Spleen (tissue), 11 donors: ENCODE results near the gene KCTD13. TPM values are rescaled to one million over a fixed set of nuclear protein-coding genes. Genes with fewer than 3 reads are reported as not detected.
"Not testable (repeated sequence)": the region's sequence is repeated elsewhere in the genome, so short reads cannot be mapped to it uniquely, and the experiment has no call there.

Source experiments
- DNase-seq: peaks from one replicate; pipeline ENCODE4 v3.0.0-alpha.2; 2020
- H3K27ac ChIP-seq, 8 donors: fragments of 200-600 bp; sonication (generic) in 7 of 8; 1 replicate in 4 of 8; 2 replicates in 4 of 8; pipeline versions ENCODE4 v1.5.0 to v1.8.0; 2016 to 2021; ENCODE audit warnings: inconsistent platforms in 4 of 8, mild to moderate bottlenecking in 4 of 8, moderate library complexity in 1 of 8
- H3K27me3 ChIP-seq, 7 donors: fragments of 200-600 bp; sonication (generic) in 6 of 7; replicated peaks in 1 of 7; 1 replicate in 4 of 7; 2 replicates in 3 of 7; pipeline versions ENCODE4 v1.5.0 to v1.8.0; 2016 to 2021; ENCODE audit warnings: inconsistent platforms in 3 of 7, mild to moderate bottlenecking in 1 of 7
- H3K36me3 ChIP-seq, 6 donors: fragments of 200-600 bp; sonication (generic) in 5 of 6; 1 replicate in 4 of 6; 2 replicates in 2 of 6; pipeline versions ENCODE4 v1.5.0 to v1.8.0; 2016 to 2021; ENCODE audit warnings: inconsistent platforms in 2 of 6
- H3K4me1 ChIP-seq, 6 donors: fragments of 200-600 bp; sonication (generic) in 5 of 6; 1 replicate in 3 of 6; 2 replicates in 3 of 6; pipeline versions ENCODE4 v1.5.0 to v1.8.0; 2016 to 2021; ENCODE audit warnings: inconsistent platforms in 3 of 6
- H3K4me3 ChIP-seq, 8 donors: fragments of 200-600 bp; sonication (generic) in 7 of 8; 1 replicate in 4 of 8; 2 replicates in 4 of 8; pipeline versions ENCODE4 v1.5.0 to v1.8.0; 2016 to 2021; ENCODE audit warnings: inconsistent platforms in 4 of 8, mild to moderate bottlenecking in 4 of 8, moderate library complexity in 2 of 8
- H3K9me3 ChIP-seq, 8 donors: fragments of 200-600 bp; sonication (generic) in 7 of 8; 1 replicate in 4 of 8; 2 replicates in 4 of 8; pipeline versions ENCODE4 v1.5.0 to v1.8.0; 2016 to 2021; ENCODE audit warnings: inconsistent platforms in 4 of 8
- POLR2A ChIP-seq, 3 donors: fragments of 450-650 bp; IDR thresholded peaks; one replicate each; pipeline ENCODE4 v1.5.1; 2017; ENCODE audit warnings: antibody characterized with exemption in 3 of 3, mild to moderate bottlenecking in 1 of 3
- POLR2AphosphoS5 ChIP-seq, 3 donors: sonication (generic); formaldehyde crosslinking; IDR thresholded peaks; one replicate each; pipeline ENCODE4 v1.5.1; 2017; ENCODE audit warnings: antibody characterized with exemption in 3 of 3
- WGBS, 5 donors: extraction: QIAGEN DNeasy Blood & Tissue Kit in 3 of 5; methylation state at CpG; one replicate each; pipeline versions ENCODE4 v1.1.5 to v1.1.7; 2013 to 2018; 5-methylcytosine and 5-hydroxymethylcytosine counted together
- intact Hi-C: fragments of 100-400 bp; cut with DNase I; formaldehyde crosslinking; loops from one replicate; pipeline ENCODE4 v1.15.0; 2023; ENCODE audit warnings: low total_unique reads
- polyA plus RNA-seq, 3 donors: library from polyadenylated mRNA; stranded (reverse); fragments of 200-250 nt; gene quantifications; one replicate each; pipeline ENCODE4 v1.2.1, GENCODE V29; 2013
- total RNA-seq, 7 donors: library from RNA; depleted of rRNA in 3 of 7; stranded (reverse); fragments of >200 nt in 3 of 7; fragmentation: NEBNext Ultra II Directional in 4 of 7; extraction: Animal tissue kit (Norgen Biotek cat#: 25700) in 4 of 7; gene quantifications; one replicate each; pipeline versions ENCODE4 v1.1.0 to v1.2.1, GENCODE V29; 2016 to 2021
- TF ChIP-seq, protein P1 (sequence below), 11 experiments: fragments of 200-600 bp in 7 of 11; fragments of 450-650 bp in 4 of 11; sonication (generic) in 4 of 11; IDR thresholded peaks in 8 of 11; conservative IDR thresholded peaks in 3 of 11; 1 replicate in 7 of 11; 2 replicates in 4 of 11; pipeline versions ENCODE4 v1.4.0 to v1.8.0; 2016 to 2021; ENCODE audit warnings: antibody characterized with exemption in 11 of 11, inconsistent platforms in 4 of 11, mild to moderate bottlenecking in 1 of 11
- donor health status: healthy with polysubstance abuse.
- donor health status: DM: no; HTN: no; CAD: no; lungs with moderate emphysema.
- donor health status: DM: no; HTN: no; CAD: no.
- donor health status: Bipolar disorder and iron deficiency.
- donor health status: healthy.
- donor health status: DM: no; HTN: no; CAD: no.
- donor health status: DM: yes; HTN: yes; CAD: no.

KCTD13 gene
- total and polyA plus RNA-seq, 10 donors: 11.2 to 59.3 (median 27.8) TPM

DNA sequence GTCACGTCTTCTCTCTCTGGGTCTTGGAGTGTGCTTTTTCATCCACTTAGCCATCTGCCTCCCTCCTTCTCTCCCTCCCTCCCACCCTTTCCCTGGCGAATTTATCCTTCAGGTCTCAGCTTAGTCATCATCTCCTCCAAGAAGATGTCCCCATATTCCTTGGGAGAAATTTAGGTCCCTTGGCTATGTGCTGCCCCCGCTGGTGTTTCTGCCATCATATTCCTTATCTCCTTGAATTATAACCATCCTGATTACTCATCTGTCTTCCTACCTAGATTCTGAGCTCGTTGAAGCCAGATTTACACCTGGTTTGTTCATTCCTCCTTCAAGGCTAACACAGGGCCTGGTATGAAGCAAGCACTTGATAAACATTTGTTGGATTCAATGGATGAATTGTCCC, 31.7 kb downstream of the KCTD13 start:
- H3K9me3 ChIP-seq: no peaks in the 10 kb centered on the region
- intact Hi-C loops: loop anchor here (10.0 kb wide), 1 partner anchor 60 kb away; no protein-coding TSS in a partner anchor
- no peak overlapping the region for H3K4me3 ChIP-seq
- TF ChIP-seq POLR2A (IDR thresholded peaks at IDR 0.05) (no peak), POLR2AphosphoS5 (IDR thresholded peaks at IDR 0.05) (no peak)
- TF ChIP-seq, protein P1, sequence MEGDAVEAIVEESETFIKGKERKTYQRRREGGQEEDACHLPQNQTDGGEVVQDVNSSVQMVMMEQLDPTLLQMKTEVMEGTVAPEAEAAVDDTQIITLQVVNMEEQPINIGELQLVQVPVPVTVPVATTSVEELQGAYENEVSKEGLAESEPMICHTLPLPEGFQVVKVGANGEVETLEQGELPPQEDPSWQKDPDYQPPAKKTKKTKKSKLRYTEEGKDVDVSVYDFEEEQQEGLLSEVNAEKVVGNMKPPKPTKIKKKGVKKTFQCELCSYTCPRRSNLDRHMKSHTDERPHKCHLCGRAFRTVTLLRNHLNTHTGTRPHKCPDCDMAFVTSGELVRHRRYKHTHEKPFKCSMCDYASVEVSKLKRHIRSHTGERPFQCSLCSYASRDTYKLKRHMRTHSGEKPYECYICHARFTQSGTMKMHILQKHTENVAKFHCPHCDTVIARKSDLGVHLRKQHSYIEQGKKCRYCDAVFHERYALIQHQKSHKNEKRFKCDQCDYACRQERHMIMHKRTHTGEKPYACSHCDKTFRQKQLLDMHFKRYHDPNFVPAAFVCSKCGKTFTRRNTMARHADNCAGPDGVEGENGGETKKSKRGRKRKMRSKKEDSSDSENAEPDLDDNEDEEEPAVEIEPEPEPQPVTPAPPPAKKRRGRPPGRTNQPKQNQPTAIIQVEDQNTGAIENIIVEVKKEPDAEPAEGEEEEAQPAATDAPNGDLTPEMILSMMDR (IDR thresholded peaks at IDR 0.05 in 8 of 11, conservative IDR thresholded peaks at IDR 0.05 in 3 of 11): no peak
- 63 to 87% (median 74%) methylated on average over 4 of the region's 4 CpGs for WGBS, 5 donors
- peaks cover 0 to 9% (median 5%) of the 10 kb centered on the region in 6 donors for H3K4me1 ChIP-seq
- no peak overlapping the region for H3K27ac ChIP-seq
- no peaks in the 10 kb centered on the region for H3K36me3 ChIP-seq
- H3K27me3 ChIP-seq: peaks cover 0 to 41% (median 25%) of the 10 kb centered on the region in 7 donors
- DNase-seq: no peak

DNA sequence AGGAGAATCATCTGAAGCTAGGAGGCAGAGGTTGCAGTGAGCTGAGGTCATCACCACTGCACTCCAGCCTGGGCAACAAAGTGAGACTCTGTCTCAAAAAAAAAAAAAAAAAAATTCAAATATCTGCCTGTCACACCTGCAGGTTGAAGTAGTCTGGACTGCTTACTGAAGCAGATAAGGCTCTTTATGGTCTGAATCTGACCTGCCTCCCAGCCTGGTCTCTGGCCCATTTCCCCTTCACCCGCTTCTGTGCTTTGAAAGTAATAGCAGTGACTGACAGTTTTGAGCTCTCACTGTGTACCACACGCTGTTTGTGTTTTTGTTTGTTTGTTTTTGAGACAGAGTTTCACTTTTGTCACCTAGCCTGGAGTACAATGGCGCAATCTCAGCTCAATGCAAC, 32.5 kb downstream of the KCTD13 start:
- WGBS, 5 donors: 84 to 93% (median 89%) methylated on average over 3 of the region's 3 CpGs
- Histone ChIP-seq H3K4me3 (no peak overlapping the region), H3K36me3 (no peaks in the 10 kb centered on the region), H3K27me3 (peaks cover 0 to 35% (median 17%) of the 10 kb centered on the region in 7 donors), H3K4me1 (peaks cover 0 to 1% (median 0%) of the 10 kb centered on the region in 6 donors), H3K9me3 (no peaks in the 10 kb centered on the region), H3K27ac (no peak overlapping the region)
- DNase-seq: no peak
- TF ChIP-seq, protein P1 (IDR thresholded peaks at IDR 0.05 in 8 of 11, conservative IDR thresholded peaks at IDR 0.05 in 3 of 11): no peak
- no peak for TF ChIP-seq POLR2AphosphoS5 (IDR thresholded peaks at IDR 0.05)
- TF ChIP-seq POLR2A (IDR thresholded peaks at IDR 0.05): no peak
- intact Hi-C loops: loop anchor here (10.0 kb wide), 1 partner anchor 61 kb away; no protein-coding TSS in a partner anchor

DNA sequence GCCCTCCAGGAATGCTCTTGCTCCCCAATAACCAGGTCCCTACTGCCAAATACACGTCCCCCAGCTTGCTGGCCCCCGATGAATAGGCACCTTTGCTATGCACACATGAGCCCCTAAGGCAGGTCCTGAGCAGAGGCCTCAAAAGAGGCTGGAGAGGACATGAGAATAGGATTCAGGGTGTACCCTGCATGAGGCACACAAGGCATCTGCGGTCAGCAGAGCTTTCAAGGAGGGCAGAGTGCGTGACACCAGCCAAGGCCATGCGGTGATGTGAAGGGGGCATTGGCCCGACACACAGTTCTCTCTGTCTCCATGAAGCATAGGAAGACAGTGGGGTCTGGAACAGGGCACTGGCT, 33.6 kb downstream of the KCTD13 start:
- H3K9me3 ChIP-seq: no peaks in the 10 kb centered on the region
- no peaks in the 10 kb centered on the region for H3K36me3 ChIP-seq
- 82 to 95% (median 89%) methylated on average over 6 of the region's 6 CpGs for WGBS, 5 donors
- peaks cover 0 to 28% (median 6%) of the 10 kb centered on the region in 7 donors for H3K27me3 ChIP-seq
- H3K4me1 ChIP-seq: no peaks in the 10 kb centered on the region
- H3K27ac ChIP-seq: no peak overlapping the region
- no peak for TF ChIP-seq POLR2A (IDR thresholded peaks at IDR 0.05)
- TF ChIP-seq, protein P1 (IDR thresholded peaks at IDR 0.05 in 8 of 11, conservative IDR thresholded peaks at IDR 0.05 in 3 of 11): no peak
- no peak for TF ChIP-seq POLR2AphosphoS5 (IDR thresholded peaks at IDR 0.05)
- intact Hi-C loops: loop anchor here (10.0 kb wide), 1 partner anchor 62 kb away; no protein-coding TSS in a partner anchor
- no peak overlapping the region for H3K4me3 ChIP-seq
- DNase-seq: no peak

DNA sequence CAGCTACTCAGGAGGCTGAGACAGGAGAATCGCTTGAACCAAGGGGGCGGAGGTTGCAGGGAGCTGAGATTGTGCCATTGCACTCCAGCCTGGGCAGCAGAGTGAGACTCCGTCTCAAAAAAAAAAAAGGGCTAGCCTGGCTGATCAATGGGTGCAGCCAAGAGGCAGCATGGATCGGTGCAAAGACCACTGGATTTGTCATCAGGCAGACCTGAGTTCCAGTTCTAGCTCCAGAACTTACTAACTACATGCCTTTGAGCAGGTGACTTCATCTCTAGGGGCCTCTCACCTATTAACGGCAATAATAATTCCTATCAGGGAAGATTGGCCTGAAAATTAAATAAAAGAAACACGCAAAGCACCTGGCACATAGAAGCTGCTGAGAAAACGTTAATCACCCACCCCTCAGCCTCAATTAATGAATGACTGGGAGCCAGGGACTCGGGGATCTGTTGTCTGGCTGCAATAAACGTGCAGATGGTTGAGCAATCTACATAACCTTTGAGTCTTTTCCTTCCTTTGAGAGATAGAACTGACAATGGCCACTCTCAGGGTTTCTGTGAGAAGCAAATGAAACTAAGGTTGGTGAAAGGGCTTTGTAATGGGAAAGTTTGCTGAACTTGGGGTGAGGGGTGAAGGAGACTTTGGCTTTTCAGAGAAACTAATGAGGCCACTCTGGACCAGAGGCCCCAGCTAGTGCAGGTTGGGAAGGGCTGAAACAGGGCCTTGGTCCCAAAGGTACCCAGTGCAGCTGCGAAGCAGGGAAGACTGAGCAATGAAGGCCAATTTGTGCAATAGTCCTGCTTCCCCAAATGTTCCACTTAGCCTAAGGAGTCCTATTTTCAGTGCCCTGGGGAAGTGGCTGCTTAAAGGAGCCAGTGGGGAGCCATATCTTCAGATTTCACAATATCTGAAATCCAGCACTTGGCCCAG, 34.2 kb downstream of the KCTD13 start:
- H3K4me1 ChIP-seq: no peaks in the 10 kb centered on the region
- WGBS, 5 donors: 66 to 72% (median 71%) methylated on average over 10 of the region's 10 CpGs

DNA sequence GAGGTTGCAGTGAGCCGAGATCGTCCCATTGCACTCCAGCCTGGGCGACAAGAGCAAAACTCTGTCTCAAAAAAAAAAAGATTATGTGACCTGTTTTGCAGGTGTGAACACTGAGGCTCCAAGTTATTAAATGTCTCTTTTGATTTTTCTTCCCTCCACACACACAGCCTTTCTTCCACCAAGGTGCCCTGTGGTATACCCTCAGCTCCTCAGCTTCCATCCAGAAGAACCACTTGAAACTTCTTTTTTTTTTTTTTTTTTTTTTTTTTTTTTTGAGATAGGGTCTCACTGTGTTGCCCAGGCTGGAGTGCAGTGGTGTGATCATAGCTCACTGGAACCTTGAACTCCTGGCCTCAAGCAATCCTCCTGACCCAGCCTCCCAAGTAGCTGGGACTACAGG, 36.7 kb downstream of the KCTD13 start:
- DNase-seq, intact Hi-C loops, H3K36me3 ChIP-seq, H3K4me1 ChIP-seq, H3K4me3 ChIP-seq, H3K27ac ChIP-seq, H3K9me3 ChIP-seq: not testable (repeated sequence)
- 86 to 96% (median 94%) methylated on average over 3 of the region's 3 CpGs for WGBS, 5 donors
- peaks cover 0 to 11% (median 0%) of the 10 kb centered on the region in 7 donors for H3K27me3 ChIP-seq

More for the DNA sequence above, 34.2 kb downstream of the KCTD13 start:
- no peak overlapping the region for H3K4me3 ChIP-seq
- TF ChIP-seq POLR2A (IDR thresholded peaks at IDR 0.05) (no peak), POLR2AphosphoS5 (IDR thresholded peaks at IDR 0.05) (no peak)
- TF ChIP-seq, protein P1 (IDR thresholded peaks at IDR 0.05 in 8 of 11, conservative IDR thresholded peaks at IDR 0.05 in 3 of 11): no peak
- DNase-seq: no peak
- no peaks in the 10 kb centered on the region for H3K9me3 ChIP-seq
- H3K27ac ChIP-seq: no peak overlapping the region
- intact Hi-C loops: loop anchor here (10.0 kb wide), 1 partner anchor 63 kb away; no protein-coding TSS in a partner anchor
- peaks cover 0 to 22% (median 3%) of the 10 kb centered on the region in 7 donors for H3K27me3 ChIP-seq
- no peaks in the 10 kb centered on the region for H3K36me3 ChIP-seq
